NOMO-1 treated with DMSO at 0.1 percent for 48 hours (cell line): ENCODE measurements around the gene KRTAP4-12.
"Not testable (repeated sequence)": the region's sequence is repeated elsewhere in the genome, so short reads cannot be mapped to it uniquely, and the experiment has no call there.

Source experiments
- DNase-seq: peaks from one replicate; lab custom pipeline; 2025; ENCODE audit not compliant: unreplicated experiment; lab: John Stamatoyannopoulos, UW

Gene KRTAP4-12

GRCh38 chr17:41127371-41127770 lies 3.4 kb upstream of the KRTAP4-12 start:
- no peak for DNase-seq

- DNase-seq = no peak
These were observed 2.4 kb upstream of the KRTAP4-12 start for GRCh38 chr17:41126412-41126811.

DNA sequence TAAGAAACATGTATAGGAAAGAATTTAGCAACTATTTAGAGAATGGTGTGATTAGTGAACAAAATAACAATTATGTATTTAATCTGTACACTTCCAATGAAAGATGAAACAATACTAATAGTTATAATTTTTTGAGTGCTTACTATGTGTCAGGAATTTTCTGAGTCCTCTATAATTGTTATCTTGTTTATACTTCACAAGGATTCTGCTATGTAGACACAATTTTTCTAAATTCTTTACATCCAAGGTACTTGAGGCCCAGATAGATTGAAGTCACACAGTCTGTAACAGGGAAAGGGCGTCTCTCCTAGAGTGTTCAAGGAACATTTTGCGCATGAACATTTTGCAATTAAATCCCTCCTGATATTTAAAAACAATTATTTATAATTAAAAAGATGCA lies 1.1 kb upstream of the KRTAP4-12 start:
- no peak for DNase-seq

DNA sequence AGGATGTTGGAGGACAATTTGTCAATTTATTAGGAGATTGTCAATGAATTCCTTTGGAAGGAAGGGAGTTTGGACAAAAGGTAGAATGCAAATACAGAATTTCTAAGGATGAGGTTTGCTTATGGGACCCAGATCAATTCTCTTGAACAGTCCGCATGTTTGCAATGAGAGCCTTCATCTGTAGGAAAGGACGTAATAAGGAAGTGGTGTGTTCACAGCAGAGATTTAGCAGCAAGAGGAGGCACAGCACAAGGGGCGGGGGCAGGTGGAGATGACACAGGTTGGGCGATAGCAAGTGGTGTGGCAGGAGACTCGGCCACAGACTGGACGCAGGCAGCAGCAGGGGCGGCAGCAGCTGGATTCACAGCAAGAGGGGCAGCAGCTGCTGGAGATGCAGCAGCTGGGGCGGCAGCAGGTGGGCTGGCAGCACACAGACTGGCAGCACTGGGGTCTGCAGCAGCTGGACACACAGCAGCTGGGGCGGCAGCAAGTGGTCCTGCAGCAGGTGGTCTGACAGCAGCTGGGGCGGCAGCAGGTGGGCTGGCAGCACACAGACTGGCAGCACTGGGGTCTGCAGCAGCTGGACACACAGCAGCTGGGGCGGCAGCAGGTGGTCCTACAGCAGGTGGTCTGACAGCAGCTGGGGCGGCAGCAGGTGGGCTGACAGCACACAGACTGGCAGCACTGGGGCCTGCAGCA lies 541 bp downstream of the KRTAP4-12 start:
- not testable (repeated sequence) for DNase-seq

GRCh38 chr17:41121742-41122141 lies 2.2 kb downstream of the KRTAP4-12 start:
- DNase-seq = no peak

DNA sequence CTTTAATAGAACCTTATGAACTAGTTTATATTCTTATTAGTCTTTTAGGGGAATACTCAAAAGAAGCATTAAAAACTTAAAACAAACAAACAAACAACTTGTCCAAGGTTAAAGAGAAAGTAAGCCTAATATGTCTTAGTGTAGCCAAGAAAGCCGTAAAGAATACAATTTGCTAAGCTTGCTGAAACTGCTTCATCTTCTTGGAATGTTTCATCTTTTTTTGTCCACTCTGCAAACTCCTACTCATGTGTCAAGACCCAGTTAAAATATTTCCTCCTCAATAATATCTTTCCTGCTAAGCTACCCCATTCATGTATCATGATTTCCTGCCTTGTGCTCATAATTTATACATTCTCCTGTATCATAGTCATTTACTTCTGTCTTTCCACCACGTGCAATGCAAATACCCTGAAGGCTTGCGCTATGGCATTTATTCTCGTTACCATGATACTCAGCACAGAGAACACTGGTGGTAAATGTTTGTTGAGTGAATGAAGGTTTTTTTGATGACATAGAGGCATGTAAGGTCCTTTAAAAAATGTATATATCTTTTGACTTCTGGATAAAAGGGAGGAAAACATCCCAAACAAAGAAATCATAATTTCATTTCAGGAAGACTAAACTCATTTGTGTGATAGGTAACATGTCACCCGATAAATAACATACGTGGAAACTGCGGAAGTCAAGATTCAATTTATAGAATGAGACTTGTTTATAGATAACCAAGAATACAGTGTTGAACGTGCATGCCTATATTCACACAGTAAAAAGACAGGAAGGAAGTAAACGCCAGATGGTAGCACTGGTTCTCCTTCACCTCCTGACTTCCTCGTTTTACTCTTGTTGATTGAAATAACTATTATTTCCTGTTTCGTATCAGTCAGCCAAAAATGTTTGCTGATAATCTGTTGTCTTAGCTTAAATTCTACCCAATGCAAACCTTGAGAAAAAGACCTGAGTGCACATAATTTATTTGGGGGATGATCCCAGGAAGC lies 4.0 kb downstream of the KRTAP4-12 start:
- DNase-seq = peak; percentile 78

- DNase-seq = no peak
These were observed 5.3 kb downstream of the KRTAP4-12 start for GRCh38 chr17:41118721-41119120.

GRCh38 chr17:41117846-41118386 lies 6.1 kb downstream of the KRTAP4-12 start, which contains the start of gene KRTAP4-11:
Gene KRTAP4-11 (minus strand): TSS chr17:41118373. CDS start chr17:41118315, 58 bp downstream.
- DNase-seq = not testable (repeated sequence)

GRCh38 chr17:41116297-41116696 lies 7.7 kb downstream of the KRTAP4-12 start:
- DNase-seq = peak; percentile 78

DNA sequence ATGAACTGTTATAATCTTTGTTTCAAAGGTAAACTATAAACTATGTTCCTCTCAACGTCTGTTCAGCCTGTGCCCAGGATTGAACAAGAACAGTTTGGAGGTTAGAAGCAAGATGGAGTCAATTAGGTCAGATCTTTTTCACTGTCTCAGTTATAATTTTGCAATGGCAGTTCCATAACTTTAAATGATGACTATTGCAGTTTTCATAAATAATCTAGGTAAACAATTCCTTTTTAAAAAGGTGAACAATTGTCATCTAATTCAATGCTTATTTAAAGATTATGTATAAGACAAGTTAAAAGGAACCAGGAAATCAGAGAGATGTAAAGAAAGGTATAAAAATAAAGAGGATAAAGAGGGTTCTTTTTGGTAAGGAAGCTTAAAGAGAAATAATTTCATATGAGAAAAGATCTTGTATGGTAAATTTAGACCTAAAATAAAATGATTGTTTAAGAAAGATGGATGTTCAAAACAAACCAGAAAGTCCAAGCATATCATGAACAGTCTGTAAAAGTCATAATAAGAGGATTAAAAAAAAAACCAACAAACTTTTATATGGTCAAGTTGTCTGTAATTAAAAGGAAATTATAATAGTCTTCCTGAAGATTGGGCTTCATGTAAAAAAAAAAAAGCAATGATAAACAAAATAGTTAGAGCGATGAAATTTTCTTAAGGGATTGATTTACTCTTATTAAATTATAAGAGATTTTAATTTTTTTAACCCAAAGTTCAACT lies 12.7 kb downstream of the KRTAP4-12 start:
- no peak for DNase-seq

GRCh38 chr17:41108728-41109386 lies 15.1 kb downstream of the KRTAP4-12 start:
- DNase-seq = peak; percentile 26

DNA sequence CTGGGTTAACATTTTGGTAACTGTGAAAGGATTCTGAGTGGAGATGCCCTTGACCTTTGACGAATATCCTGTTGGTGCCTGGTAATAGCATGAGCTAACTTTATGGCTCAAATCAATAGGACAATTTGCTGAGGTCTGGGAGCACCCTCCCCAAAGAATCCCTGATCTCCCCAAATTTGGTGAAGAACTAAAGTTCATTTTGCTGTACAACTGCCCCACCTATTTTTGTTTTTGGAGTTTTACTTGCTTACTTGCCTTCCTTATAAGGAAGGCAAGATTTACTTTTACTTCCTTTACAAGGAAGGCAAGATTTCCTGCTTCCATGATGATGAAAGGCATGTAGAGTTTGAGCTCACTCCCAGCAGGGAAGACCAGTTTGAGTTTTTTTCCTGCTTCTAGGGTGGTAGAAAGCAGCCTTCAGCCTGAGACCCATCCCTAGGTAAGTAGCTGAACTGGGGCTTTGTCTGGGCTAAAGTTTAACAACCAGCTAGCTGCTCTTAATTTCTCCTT lies 16.0 kb downstream of the KRTAP4-12 start:
- no peak for DNase-seq

GRCh38 chr17:41105347-41105746 lies 18.6 kb downstream of the KRTAP4-12 start, which contains the start of gene KRTAP4-9:
Gene KRTAP4-9 (plus strand): TSS chr17:41105389. CDS start chr17:41105389, 0 bp downstream.
- not testable (repeated sequence) for DNase-seq

DNA sequence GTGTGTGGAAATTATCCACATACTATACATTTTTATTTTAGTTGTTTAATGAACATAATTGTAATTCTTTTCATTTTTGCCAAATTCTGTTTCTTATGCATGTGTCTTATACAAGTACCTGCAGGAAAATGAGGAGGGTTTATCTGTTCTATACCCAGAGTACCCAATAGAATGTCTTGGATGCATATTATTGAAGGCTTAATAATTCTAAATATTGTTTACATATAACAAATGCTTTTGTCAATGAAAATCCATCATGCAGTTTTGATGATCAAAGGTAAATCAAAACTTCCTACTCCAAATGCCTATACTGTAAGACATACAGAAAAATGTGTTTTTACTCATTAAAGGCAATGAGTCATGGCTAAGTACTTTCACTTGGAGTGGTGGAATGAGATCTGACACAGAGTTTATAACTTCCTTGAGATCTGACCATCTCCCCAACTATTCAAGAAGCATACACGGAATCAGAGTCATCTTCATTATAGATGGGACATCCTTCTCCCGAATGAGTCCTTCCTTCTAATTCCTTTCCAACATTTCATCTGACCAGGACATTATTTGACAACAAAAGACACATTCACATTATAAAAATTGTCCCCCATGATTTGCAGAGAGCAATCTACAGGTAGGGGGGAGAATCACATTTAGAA lies 19.5 kb downstream of the KRTAP4-12 start:
- DNase-seq = not testable (repeated sequence)

DNA sequence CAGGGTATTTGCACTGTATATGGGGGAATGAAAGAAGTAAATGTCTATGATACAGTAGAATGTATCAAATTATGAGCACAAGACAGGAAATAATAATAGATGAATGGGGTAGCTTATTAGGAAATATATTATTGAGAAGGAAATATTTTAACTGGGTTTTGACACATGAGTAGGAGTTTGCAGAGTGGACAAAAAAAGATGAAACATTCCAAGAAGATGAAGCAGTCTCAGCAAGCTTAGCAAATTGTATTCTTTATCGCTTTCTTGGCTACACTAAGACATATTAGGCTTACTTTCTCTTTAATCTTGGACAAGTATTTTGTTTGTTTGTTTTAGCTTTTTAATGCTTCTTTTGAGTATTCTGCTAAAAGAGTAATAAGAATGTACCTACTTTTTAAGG lies 20.1 kb downstream of the KRTAP4-12 start:
- no peak for DNase-seq

DNA sequence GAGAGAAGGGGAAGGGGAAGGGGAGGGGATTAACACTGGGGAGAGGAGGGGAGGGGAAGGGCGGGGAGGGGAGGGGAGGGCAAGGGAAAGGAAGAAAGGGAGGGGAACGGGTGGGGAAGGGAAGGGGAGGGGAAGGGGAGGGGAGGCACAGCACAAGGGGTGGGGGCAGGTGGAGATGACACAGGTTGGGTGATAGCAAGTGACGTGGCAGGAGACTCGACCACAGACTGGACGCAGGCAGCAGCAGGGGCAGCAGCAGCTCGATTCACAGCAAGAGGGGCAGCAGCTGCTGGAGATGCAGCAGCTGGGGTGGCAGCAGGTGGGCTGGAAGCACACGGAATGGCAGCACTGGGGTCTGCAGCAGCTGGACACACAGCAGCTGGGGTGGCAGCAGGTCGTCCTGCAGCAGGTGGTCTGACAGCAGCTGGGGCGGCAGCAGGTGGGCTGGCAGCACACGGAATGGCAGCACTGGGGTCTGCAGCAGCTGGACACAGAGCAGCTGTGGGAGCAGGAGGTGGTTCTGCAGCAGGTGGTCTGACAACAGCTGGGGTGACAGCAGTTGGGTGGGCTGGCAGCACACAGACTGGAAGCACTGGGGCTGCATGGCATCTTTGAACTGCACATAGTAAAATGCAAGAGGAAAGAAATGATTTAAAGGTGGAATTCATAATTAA lies 22.3 kb downstream of the KRTAP4-12 start, which contains the start of gene KRTAP4-16:
Gene KRTAP4-16 (minus strand): TSS at position 624 of the 674 bp plus-strand sequence. CDS start 0 bp downstream, at position 624.
- no peak for DNase-seq

DNA sequence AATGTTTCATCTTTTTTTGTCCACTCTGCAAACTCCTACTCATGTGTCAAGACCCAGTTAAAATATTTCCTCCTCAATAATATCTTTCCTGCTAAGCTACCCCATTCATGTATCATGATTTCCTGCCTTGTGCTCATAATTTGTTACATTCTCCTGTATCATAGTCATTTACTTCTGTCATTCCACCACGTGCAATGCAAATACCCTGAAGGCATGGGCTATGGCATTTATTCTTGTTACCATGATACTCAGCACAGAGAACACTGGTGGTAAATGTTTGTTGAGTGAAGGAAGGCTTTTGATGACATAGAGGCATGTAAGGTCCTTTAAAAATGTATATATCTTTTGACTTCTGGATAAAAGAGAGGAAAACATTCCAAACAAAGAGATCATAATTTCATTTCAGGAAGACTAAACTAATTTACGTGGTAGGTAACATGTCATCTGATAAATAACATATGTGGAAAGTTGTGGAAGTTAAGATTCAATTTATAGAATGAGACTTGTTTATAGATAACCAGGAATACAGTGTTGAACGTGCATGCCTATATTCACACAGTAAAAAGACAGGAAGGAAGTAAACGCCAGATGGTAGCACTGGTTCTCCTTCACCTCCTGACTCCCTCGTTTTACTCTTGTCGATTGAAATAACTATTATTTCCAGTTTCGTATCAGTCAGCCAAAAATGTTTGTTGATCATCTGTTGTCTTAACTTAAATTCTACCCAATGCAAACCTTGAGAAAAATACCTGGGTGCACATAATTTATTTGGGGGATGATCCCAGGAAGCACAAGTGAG lies 24.1 kb downstream of the KRTAP4-12 start:
- not testable (repeated sequence) for DNase-seq

DNA sequence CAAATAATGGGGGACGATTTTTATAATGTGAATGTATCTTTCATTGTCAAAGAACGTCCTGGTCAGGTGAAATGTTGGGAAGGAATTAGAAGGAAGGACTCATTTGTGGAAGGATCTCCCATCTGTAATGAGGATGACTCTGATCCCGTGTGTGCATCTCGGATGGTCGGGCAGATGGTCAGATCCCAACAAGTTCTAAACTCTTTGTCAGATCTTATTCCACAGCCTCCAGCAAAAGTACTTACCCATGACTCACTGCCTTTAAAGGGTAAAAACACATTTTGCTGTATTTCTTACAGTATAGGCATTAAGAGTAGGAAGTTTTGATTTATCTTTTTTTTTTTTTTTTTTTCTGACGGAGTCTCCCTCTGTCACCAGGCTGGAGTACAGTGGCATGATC lies 25.5 kb downstream of the KRTAP4-12 start:
- DNase-seq = no peak
